Measurements from ENCODE around the gene KPNA6. TPM values are rescaled to one million over a fixed set of nuclear protein-coding genes. Genes with fewer than 3 reads are reported as not detected.
A peak's percentile ranks its signal among the peaks of the same experiment; 100 is the strongest.
"Not testable (repeated sequence)": the region's sequence is repeated elsewhere in the genome, so short reads cannot be mapped to it uniquely, and the experiment has no call there.

The KPNA6 gene
- polyA plus RNA-seq, 1 donor (not counting 4 experiments of a cell fraction or from before 2014, with no cell fraction given), result 42.6 TPM

- peaks cover 70% of the 10 kb centered on the region for H3K79me2 ChIP-seq (ENCODE audit: control insufficient read depth, insufficient read depth, low read length)
- no peak overlapping the region for H3K4me3 ChIP-seq (ENCODE audit: control insufficient read depth in 2 of 3, extremely low read depth in 1 of 3, insufficient read depth in 2 of 3, low read depth in 1 of 3, low read length in 3 of 3)
- no peak overlapping the region for H3K4me2 ChIP-seq (ENCODE audit: control insufficient read depth, extremely low read depth, insufficient read depth, low read depth, low read length)
- H3K4me1 ChIP-seq (ENCODE audit: control insufficient read depth, extremely low read depth, insufficient read depth, low read length), result peaks cover 9% of the 10 kb centered on the region
- DNase-seq (ENCODE audit: low read depth, low spot score), result no peak
- no peak overlapping the region for H2AFZ ChIP-seq (ENCODE audit: control insufficient read depth, low read length)
- H3K27ac ChIP-seq (ENCODE audit: control insufficient read depth, insufficient read depth, low read length), result no peak overlapping the region
- no peaks in the 10 kb centered on the region for H3K27me3 ChIP-seq (ENCODE audit: control insufficient read depth, extremely low read depth, insufficient read depth, low read length)
- H3K36me3 ChIP-seq (ENCODE audit: control insufficient read depth in 2 of 2, extremely low read depth in 1 of 2, insufficient read depth in 2 of 2, low read length in 2 of 2), result peaks cover 2 to 3% of the 10 kb centered on the region in 2 experiments
- FAIRE-seq, result no peak
- peaks cover 10% of the 10 kb centered on the region for H4K20me1 ChIP-seq (ENCODE audit: control insufficient read depth, extremely low read depth, insufficient read depth, low read length)
- H3K9me1 ChIP-seq (ENCODE audit: control insufficient read depth, extremely low read depth, insufficient read depth, low read length), result no peaks in the 10 kb centered on the region
- dilution Hi-C loops (cut with MboI; ENCODE audit: extremely low pct_ligation_motif_present, low sequenced_read_pairs), result no loop called here
- no peaks in the 10 kb centered on the region for H3K9me3 ChIP-seq (ENCODE audit: control insufficient read depth, low read depth, low read length)
- H3K9ac ChIP-seq (ENCODE audit: control insufficient read depth, extremely low read depth, insufficient read depth, low read length), result no peak overlapping the region
- TF ChIP-seq CTCF (optimal IDR thresholded peaks at IDR 0.05 in 1 of 3, IDR thresholded peaks at IDR 0.05 in 1 of 3, conservative IDR thresholded peaks at IDR 0.05 in 1 of 3; ENCODE audit: extremely low read depth in 1 of 3, insufficient read depth in 2 of 3, low read length in 3 of 3) (no peak), EZH2 (IDR thresholded peaks at IDR 0.05; ENCODE audit: low read length) (no peak)
Measured at GRCh38 chr1:32128964-32129363, 21.1 kb downstream of the KPNA6 start.

DNA sequence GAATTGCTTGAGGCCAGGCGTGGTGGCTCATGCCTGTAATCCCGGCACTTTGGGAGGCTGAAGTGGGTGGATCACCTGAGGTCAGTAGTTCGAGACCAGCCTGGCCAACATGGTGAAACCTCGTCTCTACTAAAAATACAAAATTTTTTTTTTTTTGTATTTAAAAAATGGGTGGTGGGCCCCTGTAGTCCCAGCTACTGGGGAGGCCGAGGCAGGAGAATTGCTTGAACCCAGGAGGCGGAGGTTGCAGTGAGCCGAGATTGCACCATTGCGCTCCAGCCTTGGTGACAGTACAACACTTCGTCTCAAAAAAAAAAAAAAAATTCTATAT is 26.1 kb downstream of the KPNA6 start:
- peak overlapping the region; percentile 56 for H3K27ac ChIP-seq (ENCODE audit: control insufficient read depth, insufficient read depth, low read length)
- H4K20me1 ChIP-seq (ENCODE audit: control insufficient read depth, extremely low read depth, insufficient read depth, low read length); DNase-seq (ENCODE audit: low read depth, low spot score); H3K27me3 ChIP-seq (ENCODE audit: control insufficient read depth, extremely low read depth, insufficient read depth, low read length); H2AFZ ChIP-seq (ENCODE audit: control insufficient read depth, low read length); H3K9ac ChIP-seq (ENCODE audit: control insufficient read depth, extremely low read depth, insufficient read depth, low read length); H3K4me3 ChIP-seq (ENCODE audit: control insufficient read depth in 2 of 3, extremely low read depth in 1 of 3, insufficient read depth in 2 of 3, low read depth in 1 of 3, low read length in 3 of 3); dilution Hi-C loops (cut with MboI; ENCODE audit: extremely low pct_ligation_motif_present, low sequenced_read_pairs); H3K36me3 ChIP-seq (ENCODE audit: control insufficient read depth in 2 of 2, extremely low read depth in 1 of 2, insufficient read depth in 2 of 2, low read length in 2 of 2); H3K9me1 ChIP-seq (ENCODE audit: control insufficient read depth, extremely low read depth, insufficient read depth, low read length); FAIRE-seq; H3K9me3 ChIP-seq (ENCODE audit: control insufficient read depth, low read depth, low read length); H3K4me2 ChIP-seq (ENCODE audit: control insufficient read depth, extremely low read depth, insufficient read depth, low read depth, low read length): not testable (repeated sequence)
- H3K79me2 ChIP-seq (ENCODE audit: control insufficient read depth, insufficient read depth, low read length), result peaks cover 67% of the 10 kb centered on the region
- peaks cover 11% of the 10 kb centered on the region for H3K4me1 ChIP-seq (ENCODE audit: control insufficient read depth, extremely low read depth, insufficient read depth, low read length)

GRCh38 chr1:32137111-32137510 is 29.3 kb downstream of the KPNA6 start:
- Histone ChIP-seq H2AFZ (ENCODE audit: control insufficient read depth, low read length) (no peak overlapping the region), H3K9me1 (ENCODE audit: control insufficient read depth, extremely low read depth, insufficient read depth, low read length) (no peaks in the 10 kb centered on the region), H3K9me3 (ENCODE audit: control insufficient read depth, low read depth, low read length) (no peaks in the 10 kb centered on the region), H3K4me2 (ENCODE audit: control insufficient read depth, extremely low read depth, insufficient read depth, low read depth, low read length) (no peak overlapping the region), H3K27me3 (ENCODE audit: control insufficient read depth, extremely low read depth, insufficient read depth, low read length) (no peaks in the 10 kb centered on the region), H3K27ac (ENCODE audit: control insufficient read depth, insufficient read depth, low read length) (no peak overlapping the region), H3K4me1 (ENCODE audit: control insufficient read depth, extremely low read depth, insufficient read depth, low read length) (peaks cover 18% of the 10 kb centered on the region), H3K79me2 (ENCODE audit: control insufficient read depth, insufficient read depth, low read length) (peaks cover 72% of the 10 kb centered on the region), H4K20me1 (ENCODE audit: control insufficient read depth, extremely low read depth, insufficient read depth, low read length) (peaks cover 5% of the 10 kb centered on the region), H3K4me3 (ENCODE audit: control insufficient read depth in 2 of 3, extremely low read depth in 1 of 3, insufficient read depth in 2 of 3, low read depth in 1 of 3, low read length in 3 of 3) (no peak overlapping the region), H3K36me3 (ENCODE audit: control insufficient read depth in 2 of 2, extremely low read depth in 1 of 2, insufficient read depth in 2 of 2, low read length in 2 of 2) (no peaks in the 10 kb centered on the region), H3K9ac (ENCODE audit: control insufficient read depth, extremely low read depth, insufficient read depth, low read length) (no peak overlapping the region)
- FAIRE-seq (no peak), DNase-seq (ENCODE audit: low read depth, low spot score) (no peak)
- dilution Hi-C loops (cut with MboI; ENCODE audit: extremely low pct_ligation_motif_present, low sequenced_read_pairs), result no loop called here
- TF ChIP-seq EZH2 (IDR thresholded peaks at IDR 0.05; ENCODE audit: low read length) (no peak), CTCF (optimal IDR thresholded peaks at IDR 0.05 in 1 of 3, IDR thresholded peaks at IDR 0.05 in 1 of 3, conservative IDR thresholded peaks at IDR 0.05 in 1 of 3; ENCODE audit: extremely low read depth in 1 of 3, insufficient read depth in 2 of 3, low read length in 3 of 3) (no peak)
